CD4-positive, alpha-beta T cell treated with Interferon alpha-2 for 1 hour (primary cell): ENCODE data around the gene RCC2.

Source experiments
- DNase-seq, 2 donors: peaks; one replicate each; pipeline ENCODE4 v3.0.0-alpha.2; 2020 to 2022

The RCC2 gene

DNA sequence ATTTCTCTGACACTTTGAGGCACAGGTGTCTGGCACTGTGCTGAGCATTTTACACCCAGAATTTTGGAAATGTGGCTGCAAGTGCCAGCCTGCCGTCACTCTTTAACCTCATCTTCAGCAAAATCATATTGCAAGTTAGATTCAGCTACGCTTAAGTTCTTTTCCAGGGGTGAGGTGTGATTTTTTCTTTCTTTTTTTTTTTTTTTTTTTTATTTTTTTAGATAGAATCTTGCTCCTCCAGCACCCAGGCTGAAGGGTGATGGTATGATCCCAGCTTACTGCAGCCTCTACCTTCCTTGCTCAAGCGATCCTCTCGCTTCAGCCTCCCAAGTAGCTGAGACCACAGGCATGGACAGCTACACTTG, 2.5 kb upstream of the RCC2 start:
- no peak for DNase-seq

DNA sequence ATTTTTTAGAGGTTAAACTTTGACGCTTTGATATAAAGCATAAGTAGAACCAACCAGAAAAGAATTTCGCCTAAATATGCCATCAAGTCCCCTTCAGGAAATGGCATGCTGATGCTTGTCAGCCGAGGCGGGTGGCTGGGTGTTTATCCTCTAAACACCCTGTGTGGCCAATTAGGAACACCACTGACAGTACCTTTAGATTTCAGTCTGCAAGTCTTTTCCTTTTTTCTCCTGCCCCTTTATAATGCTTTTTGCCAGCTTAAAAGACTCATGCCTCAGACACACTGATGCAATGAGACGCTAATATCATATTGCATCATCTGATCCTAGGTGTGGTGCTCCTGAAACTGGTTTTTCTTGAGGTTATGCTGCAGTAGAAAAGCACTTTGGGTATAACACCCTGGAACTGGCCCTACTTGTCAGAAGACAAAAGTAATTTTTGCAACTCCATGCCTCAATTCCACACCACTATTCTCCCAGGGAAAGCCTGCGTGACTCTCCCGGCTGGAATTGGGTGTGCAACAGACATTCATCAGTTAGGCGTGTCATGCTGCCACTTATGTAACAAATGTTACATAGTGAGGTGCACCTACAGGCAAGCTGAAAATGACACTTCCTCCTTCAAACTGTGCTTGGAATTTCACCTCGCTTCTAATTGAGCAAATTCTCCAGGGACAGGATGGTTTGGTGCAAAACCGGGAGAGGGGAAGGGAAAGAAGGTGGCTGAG, 2.0 kb upstream of the RCC2 start:
- DNase-seq = no peak

GRCh38 chr1:17440827-17441168, 1.3 kb upstream of the RCC2 start:
- no peak for DNase-seq

- DNase-seq = no peak
These were observed 773 bp upstream of the RCC2 start for GRCh38 chr1:17440074-17440826.

DNA sequence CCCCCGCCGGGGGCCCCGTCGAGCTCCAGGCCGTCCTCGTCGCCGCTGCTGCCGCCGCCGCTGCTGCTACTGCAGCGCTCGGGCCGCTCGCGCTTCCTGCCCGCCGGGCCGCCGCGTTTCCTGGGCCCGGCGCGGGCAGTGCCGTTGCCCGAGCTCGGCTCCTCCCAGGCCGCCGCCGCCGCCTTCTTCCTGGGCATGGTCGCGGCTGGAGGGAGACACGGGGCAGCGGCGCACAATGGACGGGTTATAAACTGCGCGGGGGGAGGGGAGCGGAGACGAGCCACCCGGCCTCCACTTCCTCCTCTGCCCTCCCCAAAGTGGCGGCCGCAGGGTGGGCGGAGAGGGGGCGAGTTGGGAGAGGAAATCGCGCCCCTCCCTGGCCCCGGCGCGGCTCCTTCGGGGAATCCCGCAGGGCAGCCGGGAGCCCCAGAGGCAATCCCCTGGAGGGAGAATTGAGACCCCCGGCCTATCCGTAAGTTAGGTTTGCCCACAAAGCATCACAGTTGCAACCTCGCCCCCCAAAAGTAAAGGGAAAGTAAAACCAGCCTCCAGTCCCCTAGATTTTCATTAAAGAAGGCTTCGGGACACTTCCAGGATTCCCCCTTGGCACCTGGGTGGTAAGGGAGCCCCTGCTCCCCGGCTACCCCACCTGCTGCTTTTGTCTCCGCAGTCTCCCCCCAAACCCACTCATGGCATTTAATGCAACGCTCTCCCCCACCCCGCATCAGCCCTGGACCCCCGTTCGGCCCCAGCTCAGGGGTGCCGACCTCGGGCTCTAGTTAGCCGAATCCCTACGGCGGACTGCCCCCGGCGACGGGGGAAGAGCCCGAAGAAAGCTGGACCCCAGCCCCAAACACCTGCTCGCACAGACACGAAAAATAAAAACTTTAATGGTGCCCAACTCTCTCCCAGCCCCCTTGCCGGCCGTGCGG, 893 bp downstream of the RCC2 start:
- peak; percentile 63 to 77 for DNase-seq

- peak; percentile 38 to 59 for DNase-seq
These were observed 1.7 kb downstream of the RCC2 start for GRCh38 chr1:17437580-17438317.

DNA sequence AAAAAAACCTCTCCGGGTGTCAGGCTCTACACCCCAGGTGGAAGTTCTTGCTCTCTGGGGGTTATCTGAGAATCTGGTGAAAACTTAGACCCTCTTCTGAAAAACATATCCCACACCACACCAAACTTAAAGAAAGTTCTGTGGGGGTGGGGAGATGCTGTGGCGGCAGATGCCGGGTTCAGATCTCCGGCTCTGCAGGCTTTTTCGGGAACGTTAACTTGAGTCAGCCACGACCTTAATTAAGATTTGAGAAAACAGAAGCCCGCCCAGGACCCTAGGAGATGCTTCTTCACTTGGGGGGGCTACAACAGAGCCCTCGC, 2.3 kb downstream of the RCC2 start:
- DNase-seq = no peak

- DNase-seq = no peak
These were observed 2.9 kb downstream of the RCC2 start for GRCh38 chr1:17436380-17437174.

- no peak for DNase-seq
These were observed 4.9 kb downstream of the RCC2 start for GRCh38 chr1:17434601-17435000.

GRCh38 chr1:17434016-17434415, 5.5 kb downstream of the RCC2 start:
- DNase-seq = no peak

GRCh38 chr1:17433261-17433660, 6.2 kb downstream of the RCC2 start:
- no peak for DNase-seq

DNA sequence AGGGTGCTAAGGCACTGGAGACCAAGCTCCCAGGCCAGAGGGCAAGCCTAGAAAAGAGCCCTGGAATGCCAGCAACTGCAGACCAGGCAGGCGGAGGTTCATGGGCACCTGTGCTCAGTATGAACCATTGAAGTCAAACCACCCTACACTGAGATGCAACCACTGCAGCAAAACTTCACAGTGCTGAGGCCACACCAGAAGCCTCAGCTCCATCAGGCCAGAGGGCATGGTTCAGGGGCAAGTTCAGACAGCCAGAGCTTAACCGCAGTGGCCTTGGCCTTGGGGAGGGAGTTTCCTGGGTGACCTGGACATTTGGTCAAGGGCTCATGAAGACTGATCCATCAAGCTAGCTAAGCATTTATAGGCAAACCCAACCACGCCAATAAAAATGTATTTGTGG, 7.1 kb downstream of the RCC2 start:
- no peak for DNase-seq

DNA sequence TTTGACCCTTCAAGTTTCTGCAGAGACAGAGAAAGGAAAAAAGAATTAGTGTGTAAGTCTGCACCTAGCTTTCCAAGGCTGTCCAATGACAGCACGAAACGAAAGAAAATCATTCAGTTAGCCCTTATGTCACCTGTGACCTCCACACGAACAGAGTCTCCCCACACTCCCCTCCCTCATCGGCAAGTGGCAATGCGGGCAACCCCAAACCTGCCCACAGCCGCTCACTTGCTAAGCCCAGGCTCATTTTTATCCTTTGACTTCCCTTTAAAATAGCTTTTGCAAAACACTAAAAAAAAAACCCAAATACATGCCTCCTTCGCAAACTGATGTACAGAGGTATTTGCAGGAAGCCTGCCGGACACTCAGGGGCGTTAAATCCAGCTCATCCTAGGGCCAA, 10.3 kb downstream of the RCC2 start:
- DNase-seq = no peak

- no peak for DNase-seq
These were observed 11.5 kb downstream of the RCC2 start for GRCh38 chr1:17427696-17428660.

DNA sequence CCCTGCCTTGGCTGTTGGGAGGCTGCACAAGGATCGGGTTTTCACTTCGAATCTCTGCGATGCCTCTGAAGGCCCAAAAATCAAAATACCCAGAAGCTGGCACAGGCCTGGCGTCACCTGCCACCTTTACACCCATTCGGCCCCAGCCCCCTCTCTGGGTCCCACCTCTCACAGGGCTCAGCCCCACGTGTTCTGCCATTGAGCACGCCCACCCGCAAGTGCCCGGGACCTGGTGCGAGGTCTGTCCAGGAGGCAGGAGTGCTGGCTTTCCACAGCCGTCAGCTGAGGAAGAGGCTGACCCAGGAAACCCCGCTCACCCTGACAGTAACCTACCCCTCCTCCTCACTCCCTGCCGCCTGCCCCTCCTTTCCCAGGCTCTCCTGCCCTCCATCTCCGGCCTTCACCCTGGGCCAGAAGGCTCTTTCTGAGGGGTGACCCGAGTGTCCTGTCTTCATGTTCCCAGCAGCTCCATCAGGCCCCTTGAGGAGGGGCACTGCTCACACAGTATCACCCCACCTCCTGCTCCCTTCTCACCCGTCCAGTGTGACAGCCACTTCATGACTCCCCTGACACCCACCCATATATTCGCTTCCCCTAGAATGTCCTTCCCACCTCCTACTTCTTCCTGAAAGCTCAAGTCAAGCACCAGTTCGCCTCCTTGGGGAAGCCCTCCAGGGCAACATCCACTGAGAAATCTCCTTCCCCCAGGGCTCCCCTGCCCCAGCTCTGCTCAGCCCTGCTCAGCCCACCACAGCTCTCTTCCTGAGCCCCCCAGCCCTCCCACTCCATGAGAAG, 13.5 kb downstream of the RCC2 start:
- DNase-seq = no peak

DNA sequence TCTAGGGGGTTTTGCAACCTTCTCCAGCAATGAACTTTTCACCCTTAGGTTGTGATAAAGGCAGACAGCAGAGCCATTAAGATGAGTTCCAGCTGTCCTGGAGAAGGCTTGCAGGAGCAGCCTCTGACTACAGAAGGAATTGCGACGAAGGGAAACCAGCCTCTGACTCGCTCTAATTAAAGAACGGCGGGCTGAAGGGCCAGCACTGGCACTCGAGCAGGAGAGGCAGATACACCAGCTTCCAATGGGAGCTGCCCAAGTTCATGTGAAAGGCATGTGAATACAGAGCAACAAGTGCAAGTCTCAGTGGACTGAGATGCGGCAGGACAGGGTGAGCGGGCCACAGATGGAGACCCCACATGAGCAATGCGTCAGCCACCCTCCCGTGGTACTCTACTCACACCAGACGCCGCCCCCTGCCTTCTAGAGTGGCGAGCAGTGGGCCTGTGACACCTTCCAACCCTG, 15.7 kb downstream of the RCC2 start:
- no peak for DNase-seq

DNA sequence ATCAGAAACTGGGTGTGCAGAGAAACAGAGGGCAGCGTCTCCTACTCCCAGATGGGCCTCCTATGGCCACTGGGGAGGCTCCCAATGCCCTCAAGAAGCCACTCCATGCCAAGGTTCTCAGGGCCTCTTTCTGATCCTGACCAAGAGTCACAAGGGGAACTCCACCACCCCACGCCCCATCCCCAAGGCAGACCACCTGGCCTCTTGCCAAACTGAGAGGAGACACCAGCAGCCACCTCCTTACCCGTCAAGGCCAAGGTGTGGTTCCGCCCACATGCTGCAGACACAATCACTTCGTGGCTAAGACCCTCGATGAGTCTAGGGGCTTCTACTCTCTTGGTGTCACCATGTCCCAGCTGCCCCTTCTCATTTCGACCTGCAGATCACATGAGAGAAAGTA, 17.0 kb downstream of the RCC2 start:
- DNase-seq = no peak

DNA sequence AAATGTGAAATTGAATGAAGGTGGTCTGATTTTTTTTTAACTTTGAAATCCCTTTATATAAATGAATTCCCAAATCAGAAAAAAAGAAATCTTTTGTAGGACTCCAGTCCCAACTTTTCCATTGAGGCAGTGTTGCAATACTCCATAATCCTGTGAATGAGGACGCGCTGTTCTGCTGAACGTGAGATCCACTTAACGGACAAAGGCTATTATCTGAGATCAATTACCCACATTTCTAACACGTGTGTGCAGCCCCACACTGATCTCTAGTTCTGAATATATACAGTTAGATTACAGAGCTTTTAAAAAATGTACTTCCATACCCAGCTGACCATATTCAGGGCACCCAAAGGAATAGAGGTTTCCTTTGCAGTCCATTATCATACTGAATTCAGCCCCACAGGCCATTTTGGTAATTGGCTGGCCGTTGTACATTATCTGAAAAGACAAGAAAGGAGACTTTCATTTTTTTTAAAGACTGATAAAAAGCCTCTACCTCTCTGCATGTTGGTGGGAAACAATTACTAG, 19.0 kb downstream of the RCC2 start:
- DNase-seq = no peak

DNA sequence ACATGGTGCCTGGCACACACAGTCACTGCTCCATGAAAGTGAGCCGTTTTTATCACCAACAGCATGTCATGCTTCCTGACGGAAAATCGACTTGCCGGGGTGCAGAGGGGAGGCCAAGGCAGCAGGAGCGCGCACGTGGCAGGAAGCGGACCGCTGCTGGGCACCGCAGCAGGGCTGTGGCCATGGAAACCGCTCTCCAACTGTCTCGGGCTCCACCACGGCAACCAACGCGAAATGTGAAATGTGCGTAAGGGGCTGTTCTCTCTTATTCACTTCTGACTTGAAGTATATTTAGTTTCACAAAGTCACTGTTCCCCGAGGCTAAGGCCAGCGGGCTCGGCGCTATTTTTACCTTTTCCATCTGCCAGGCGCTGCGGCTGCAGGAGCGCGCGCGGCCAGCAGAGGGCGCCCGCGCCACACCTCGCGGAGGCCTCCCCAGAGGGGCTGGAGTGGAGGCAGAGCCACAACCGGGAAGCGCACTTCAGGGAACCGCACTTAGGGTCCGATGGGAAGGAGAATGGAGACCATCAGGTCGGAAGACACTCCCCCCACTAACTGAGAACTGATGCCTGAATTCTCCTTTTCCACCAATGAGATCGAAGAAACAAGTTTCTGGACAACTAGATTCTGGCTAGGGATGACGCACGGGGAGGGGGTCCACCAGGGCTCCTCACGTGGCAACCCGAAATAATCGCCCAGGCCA, 19.7 kb downstream of the RCC2 start:
- DNase-seq = peak; percentile 59 to 73
